AG08396 (cell line): ENCODE measurements around the gene FAM83G.
"Not testable (repeated sequence)": the region's sequence is repeated elsewhere in the genome, so short reads cannot be mapped to it uniquely, and the experiment has no call there.

Experiments used
- DNase-seq: peaks from one replicate; pipeline ENCODE4 v3.0.0; 2012; ENCODE audit warnings: low spot score, mixed read lengths

Gene FAM83G

DNA sequence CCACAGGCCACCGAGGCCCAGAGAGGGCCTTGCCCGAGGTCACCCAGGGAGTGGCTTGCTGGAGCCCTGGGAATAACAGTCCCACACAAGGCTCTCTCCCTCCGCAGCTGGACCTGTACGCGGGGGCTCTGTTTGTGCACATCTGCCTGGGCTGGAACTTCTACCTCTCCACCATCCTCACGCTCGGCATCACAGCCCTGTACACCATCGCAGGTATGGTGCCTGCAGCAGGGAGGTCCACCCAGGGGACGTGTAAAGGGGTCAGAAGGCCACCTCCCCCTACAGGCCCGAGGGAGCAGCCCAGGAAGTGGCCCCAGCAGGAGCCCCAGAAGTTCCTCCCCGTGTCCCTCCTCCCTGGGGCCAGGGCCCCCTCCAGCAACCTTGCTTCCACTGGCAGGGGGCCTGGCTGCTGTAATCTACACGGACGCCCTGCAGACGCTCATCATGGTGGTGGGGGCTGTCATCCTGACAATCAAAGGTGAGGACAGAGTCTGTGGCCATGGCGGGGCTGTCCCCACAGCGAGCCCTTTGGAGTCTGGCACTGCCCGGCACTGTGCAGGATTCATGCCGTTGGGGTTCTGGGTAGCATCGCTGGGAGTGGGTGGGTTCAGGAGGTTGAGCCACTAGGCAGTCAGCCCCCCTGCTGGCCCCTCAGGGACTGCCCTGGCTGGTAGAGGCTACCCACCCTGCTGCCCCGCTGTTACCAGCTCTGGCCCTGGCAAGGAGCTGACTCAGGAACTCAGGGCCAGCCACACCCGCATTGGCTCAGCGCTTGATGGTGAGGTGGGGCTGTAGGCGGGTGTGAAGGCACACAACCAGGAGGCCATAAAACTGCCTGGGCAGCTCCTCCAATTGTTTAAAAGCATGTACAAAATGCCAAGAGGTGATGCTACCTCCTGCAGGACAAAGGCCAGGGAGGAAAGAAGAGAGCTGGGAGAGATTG is 35.3 kb downstream of the FAM83G start:
- DNase-seq = no peak

DNA sequence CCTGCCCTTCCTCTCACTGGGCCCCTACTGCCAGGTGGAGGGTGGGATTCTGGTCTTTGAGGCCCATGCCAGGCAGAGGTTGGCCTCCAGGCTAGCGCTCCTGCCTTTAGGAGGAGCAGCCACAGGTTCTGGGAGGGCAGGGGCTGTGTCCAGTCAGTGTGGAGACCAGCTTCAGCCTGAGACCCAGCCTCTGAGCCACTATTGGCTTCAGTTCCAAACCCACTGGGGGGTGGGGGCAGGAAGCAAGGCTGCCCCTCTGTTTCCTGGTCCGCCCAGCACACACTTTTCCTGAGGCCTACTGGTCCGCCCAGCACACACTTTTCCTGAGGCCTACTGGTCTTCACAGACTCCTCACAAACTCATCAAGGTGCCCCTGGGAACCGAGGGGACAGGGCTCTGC is 36.2 kb downstream of the FAM83G start:
- no peak for DNase-seq

DNA sequence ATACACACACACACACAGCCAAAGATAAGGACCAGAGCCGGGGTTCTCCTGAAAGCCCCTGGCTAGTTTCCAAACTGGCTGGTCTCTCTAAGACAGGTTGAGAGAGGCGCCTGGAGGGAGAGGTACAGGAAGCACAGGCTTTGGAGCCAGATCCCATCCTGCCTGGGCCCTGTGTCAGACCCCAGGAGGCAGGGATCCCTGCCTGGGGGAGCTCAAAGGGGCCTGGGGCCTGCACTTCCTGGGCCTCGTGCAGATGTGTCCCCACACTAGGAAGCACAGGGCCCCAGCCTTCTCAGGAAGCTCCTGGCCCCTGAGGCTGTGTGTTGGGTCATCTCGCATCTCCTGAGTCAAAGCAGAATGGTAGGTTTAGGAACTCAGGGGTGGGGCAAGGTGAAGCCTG is 36.6 kb downstream of the FAM83G start:
- no peak for DNase-seq

DNA sequence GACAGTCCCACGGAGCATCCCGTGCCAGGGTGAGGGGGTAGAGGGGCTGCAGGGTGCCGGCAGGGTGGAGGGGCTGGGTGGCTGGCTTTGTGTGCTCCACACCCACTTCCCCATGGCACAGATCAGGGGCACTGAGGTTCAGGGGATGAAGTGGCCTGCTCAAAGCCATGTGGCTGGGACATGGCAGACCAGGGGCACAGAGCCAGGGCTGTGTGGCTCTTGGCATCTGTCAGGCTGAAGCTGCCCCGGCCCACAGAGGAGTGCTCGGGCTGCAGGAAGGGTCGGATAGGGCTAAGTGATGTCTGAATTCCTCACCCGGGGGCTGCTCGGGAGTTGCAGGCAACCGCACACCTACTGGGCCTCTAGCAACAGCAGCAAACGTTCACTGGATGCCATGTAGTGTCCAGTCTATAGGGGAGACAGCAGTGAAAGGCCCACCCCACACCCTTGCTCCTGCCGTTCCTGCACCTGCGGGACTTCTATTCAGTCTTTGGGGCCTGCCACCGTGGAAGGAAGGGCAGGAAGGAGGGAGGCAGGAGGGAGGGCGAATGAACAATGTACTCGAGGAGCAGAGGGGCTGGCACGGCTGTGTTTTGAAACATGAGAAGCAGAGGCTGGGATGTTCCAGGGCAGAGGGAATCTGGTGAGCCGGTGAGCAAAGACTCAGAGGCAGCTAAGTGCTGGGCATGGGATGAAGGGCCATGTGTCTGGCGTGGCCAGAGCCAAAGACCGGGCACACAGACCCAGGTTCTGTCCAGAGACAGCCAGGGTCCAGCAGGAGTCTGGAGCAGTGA is 37.5 kb downstream of the FAM83G start:
- peak; percentile 50 for DNase-seq

DNA sequence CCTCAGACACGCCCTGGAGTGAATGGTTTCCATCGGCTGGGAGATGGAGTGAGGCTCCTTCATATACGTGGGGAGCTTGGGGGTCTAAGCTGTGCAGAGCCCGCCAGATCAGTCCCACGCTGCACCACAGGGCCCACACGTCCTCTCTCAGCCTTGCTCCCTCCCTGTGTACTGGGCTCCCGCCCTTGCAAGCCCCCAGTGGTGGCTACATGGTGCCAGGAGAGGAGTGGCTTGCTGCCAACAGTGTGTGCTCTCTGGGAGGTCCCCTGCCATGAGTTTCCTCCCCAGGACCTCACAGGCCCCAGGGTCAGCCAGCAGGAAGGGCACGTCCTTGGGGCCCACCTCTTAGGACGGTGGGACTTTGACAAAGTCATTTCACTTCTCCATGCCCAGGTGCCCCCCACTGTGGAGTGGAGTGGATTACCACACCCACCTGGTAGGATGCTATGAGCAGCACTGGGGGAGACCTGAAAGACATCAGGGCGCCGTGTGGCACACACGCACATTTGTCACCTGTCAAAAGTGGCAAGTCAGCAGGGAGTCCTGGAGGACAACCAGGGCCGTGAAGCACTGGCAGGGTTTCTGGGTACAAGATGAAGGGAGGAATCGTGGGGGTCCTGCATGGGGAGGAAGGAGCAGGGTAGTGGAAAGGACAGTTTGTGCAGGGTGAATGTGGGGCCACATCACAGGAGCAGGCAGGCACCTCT is 38.9 kb downstream of the FAM83G start:
- DNase-seq = no peak

DNA sequence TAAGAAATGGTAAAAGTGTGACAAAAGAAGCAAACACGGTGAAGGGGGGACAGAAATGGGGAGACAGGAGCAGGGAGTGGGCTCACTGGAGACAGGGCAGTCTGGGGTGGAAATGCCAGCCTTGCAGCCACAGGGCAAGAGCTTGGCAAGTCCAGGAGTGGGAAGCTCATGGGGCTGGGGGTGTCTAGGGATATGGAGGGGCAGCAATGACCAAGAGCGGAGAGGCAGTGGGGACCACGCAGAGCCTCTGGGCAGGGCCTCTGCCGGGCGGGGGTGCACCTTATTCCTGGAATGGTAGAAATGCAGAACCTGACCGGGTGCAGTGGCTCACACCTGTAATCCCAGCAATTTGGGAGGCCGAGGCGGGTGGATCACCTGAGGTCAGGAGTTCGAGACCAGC is 40.0 kb downstream of the FAM83G start:
- no peak for DNase-seq

DNA sequence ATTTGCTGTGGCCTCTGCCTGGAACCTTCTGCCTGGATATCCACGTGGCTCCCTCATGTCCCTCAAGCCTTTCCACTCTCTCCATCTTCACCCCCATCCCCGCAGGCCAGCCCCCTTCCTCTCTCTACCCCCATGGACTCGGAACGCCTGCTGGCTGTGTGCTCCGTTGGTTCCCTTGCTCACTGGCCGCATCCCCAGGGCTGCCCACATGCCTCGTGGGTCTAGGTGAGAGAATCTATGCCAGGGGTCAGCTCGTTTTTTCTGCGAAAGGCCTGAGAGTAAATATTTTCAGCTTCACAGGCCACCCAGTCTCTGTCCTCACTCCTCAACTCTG is 40.6 kb downstream of the FAM83G start:
- DNase-seq = no peak

DNA sequence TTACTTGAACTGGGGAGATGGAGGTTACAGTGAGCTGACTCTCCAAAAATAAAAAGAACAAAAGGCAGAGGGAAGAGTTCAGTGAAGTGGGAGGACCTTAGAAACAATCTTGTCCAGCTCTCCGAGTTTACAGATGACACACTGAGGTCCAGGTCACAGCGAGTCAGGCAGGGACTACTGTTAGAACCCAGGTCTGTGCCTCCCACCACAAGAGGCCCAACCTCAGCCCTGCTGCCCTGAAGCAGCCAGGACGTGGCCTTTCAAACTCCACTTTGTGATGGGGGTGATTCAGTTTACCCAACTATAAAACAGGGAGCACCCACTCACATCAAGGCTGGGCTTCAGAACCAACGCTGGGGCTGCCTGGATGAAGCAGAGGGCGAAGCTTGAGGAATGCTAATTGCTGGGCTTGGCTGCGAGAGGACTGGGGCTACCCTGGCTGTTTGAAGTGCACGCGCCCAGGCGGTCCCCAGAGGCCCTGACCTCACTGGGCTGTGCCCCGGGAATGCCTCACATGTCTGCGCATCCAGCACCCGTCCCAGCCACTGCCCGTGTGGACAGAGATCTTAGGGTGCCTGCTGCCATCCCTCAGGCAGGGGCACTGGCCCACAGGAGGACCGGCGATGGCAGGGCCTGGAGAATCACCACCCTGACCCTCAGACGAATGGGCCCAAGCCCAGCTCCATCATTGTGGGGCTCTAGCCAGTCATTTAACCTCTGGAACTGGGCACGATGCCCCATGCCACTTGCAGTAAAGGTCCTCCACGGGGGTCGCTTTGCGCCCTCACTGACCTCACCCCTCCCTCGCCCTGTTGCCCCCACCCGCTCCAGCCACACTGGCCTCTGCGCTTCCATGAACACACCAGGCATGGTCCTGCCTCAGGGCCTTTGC is 41.2 kb downstream of the FAM83G start:
- no peak for DNase-seq

DNA sequence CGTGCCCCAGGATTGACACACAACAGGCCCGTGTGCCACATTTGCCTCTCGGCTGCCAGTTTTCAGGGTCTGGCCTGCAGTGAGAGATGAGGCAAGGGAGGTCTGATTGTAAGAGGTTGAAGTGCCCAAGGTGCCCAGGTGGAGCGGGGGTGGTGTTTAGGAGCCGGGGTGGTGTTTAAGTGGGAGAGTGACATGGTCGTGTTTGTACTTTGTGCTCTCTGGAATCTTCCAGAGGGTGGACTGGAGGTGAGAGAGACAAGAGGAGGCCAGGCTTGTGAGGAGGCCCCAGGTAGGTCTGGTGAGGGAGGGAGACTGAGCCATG is 42.1 kb downstream of the FAM83G start:
- no peak for DNase-seq

DNA sequence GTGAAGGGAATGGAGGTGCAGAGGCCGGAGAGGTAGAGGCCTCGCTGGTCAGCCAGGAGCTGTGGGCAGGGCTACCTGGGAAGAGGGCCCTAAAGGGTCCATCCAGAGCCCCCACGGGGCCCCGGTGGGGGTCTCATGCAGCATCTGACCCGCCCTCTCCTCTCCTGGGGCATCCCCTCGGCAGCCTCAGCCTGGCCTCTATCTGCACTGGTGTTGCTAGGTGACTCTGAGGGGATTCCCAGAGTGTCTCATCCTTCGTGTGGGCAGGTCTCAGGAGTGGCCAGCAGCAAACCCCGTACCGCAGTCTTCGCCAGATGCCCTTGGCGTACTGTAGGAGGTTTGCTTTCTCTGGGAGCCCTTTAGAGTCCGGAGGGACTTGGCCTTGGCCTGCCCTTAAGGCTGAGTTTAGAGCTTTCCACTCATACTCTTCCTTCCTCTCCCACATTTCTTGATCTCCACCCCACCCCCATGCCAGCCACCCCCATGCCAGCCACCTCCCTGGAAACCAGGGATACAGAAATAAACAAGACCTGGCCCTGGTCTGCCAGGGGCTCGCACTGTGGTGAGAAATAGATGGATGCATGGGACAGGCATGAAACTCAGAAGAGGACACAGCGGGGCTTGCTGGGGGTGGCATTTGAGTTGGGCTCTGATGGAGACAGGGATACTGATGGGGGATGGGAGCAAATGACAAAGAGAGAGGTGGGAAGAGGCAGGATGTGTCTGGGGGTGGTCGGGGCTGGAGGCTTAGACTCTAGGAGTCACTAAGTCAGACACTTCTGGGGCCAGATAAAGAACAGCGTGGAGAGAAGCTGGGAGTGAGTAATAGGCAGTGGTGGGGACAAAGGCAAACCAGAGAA is 42.7 kb downstream of the FAM83G start:
- no peak for DNase-seq

DNA sequence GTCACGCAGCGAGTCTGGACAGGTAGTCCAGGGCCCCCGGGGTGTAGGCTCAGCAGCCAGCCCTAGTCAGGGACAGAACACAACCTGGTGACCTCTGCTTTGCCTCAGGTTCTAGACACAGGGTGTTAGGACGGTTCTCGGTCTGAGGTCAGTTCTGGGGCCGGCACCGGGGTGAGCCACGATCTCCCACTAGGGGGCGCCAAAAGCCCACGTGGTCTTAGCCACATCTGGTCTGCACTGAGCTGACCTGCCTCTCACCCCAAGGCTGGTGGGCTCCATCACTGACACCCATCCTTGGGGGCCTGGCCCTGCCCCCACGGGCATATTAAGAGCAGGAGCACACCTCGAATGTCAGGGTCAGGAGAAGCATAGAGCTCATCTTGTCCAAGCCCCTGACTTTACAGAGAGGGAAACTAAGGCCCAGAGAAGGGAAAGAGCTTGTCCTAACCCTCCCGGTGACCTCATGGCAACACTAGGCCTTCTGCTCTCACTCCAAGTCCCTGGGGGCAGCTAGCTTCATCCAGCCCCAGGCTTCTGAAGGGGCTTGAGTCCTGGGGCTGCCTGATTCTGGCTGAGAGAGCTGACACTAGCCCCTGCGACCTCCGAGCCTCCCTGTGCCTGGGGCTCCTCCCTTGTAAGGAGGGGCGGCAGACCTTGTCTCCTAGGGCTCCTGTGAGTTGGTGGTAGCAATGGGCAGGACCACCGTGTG is 43.6 kb downstream of the FAM83G start:
- DNase-seq = peak; percentile 87

DNA sequence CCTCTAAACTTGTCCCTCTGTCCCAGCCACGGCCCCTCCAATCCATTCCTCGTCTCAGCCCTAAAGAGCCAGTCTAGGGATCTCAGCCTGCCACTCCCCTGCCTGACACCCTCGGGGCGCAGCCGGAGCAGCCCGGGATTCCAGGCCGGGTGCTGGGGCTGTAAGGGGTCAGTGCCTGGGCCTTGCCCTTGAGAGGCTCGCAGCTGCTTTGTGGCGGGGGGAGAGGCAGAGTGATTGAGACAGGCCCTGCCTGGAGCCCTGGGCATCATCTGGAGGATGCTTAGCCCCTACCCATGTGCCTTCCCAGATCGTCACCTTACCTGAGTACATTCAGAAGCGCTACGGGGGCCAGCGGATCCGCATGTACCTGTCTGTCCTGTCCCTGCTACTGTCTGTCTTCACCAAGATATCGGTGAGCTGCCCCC is 44.3 kb downstream of the FAM83G start:
- no peak for DNase-seq

DNA sequence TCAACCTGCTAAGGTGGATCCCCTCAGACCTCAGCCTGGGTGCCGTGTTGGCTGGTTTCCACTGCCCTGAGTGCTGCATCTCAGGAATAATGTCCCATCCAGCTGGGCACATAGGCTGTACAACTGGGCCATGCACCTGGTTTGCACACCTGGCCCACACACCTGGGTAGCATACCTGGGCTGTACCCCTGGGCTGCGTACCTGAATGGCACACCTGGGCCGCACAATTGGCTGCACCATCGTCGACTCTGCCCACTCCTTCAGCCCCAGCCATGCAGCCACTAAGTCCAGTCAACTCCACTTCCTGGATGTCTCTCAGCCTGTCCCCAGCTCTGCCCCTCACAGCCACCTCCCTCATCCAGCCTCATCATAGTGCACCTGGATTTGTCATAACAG is 44.7 kb downstream of the FAM83G start:
- DNase-seq = no peak

DNA sequence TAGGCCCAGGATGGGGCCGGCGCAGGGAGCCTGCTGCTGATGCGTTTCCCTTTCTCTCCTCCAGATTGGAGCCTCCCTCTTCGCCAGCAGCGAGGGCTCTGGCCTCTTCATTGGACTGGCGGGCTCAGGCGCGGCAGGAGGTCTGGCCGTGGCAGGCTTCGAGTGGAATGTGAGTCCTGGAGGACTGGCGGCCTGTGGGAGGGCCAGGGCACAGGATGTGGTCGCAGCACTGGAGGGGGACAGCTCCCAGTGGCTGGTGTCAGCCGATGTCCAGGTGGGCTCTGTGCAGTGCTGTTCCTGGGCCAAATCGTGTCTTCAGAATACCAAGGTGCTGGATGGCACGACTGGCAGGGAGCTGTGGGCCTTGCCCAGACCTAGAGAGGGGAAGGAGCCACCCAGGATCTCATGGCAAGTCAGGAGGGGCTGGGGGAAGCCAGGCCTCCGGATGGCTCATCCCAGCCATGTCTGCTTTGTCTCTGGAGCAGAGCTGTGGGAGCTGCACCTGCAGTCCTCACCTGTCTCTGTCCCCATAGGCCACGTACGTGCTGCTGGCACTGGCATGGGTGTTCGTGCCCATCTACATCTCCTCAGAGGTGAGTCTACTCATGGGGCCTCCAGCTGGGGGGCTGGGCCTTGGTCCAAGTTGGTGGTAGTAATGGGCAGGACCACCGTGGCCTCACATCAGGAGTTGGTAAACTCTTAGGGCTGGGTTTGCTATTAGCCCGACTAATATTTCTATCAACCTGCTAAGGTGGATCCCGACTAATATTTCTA is 45.3 kb downstream of the FAM83G start:
- DNase-seq = no peak

DNA sequence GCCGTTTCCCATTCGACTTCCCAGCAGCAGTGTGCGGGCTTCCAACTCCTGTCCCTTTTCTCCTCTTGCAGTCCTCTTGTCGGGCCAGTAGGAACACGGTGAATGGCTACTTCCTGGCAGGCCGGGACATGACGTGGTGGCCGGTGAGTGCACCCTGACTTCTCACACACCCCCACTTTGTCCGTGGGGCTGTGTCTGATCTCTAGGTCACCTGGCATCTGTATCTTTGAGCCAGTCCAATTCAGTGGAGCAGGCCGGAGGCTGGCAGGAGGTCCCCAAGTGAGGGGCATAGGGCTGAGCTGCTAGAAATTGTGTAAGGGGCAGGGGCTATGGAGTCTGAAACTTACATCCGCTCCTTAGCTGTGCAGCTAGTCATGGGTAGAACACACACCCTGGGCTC is 46.0 kb downstream of the FAM83G start:
- DNase-seq = no peak

DNA sequence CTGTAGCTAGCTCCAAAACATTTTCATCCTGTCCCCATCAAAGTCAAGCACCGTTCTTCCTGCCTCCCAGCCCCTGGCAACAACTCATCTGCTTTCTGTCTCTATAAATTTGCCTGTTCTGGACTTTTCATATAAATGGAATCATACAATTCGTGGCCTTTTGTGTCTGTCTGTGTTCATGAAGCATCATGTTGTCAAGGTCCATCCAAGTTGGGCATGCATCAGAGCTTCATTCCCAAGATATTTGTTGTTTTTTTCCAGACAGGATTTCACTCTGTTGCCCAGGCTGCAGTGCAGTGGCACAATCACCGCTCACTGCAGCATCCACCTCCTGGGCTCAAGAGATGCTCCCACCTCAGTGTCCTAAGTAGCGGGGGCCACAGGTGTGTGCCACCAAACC is 46.7 kb downstream of the FAM83G start:
- DNase-seq = no peak

DNA sequence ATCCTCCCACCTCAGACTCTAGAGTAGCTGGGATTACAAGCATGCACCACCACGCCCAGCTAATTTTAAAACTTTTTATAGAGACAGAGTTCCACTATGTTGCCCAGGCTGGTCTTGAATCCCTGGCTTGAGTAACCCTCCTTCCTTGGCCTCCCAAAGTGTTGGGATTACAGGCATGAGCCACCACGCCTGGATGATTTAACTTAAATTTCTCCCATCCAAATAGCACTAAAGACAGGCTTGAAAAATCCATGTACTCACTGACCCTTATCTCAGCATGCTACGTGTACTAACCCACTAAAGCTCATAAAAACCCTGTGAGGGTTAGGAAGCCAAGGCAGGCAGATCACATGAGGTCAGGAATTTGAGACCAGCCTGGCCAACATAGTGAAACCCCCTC is 48.0 kb downstream of the FAM83G start:
- DNase-seq = no peak

DNA sequence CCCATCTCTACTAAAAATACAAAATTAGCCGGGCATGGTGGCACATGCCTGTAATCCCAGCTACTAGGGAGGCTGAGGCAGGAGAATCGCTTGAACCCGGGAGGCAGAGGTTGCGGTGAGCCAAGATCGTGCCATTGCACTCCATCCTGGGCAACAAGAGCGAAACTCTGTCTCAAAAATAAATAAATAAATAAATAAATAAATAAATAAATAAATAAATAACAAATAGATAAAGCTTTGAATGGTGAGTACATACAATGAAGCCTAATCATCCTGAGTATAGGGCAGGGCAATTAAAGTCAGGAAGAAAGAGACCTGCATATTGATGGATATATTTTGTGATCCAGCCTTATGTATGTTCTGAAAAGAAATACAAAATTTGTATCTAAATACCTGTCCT is 48.5 kb downstream of the FAM83G start:
- DNase-seq = not testable (repeated sequence)

DNA sequence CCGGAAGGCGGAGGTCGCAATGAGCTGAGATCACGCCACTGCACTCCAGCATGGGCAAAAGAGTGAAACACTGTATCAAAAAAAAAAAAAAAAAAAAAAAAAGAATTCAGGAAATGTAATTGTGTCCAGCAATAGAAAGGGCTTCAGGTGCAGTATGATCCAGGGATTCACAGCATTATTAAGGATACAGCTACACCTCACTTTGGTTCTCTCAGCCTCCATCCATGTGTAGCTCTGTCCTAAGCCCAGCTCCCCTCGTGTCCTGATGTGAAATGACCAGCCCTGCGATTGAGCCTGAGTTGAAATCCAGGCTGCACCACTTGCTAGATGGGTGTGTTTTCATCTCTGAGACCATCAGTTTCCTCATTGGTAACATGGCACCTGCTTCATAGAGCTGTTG is 49.6 kb downstream of the FAM83G start:
- DNase-seq = no peak
